COLO668 (cell line): ENCODE results near the gene AGPAT1.
"Not testable (repeated sequence)": the region's sequence is repeated elsewhere in the genome, so short reads cannot be mapped to it uniquely, and the experiment has no call there.

Experiments used
- DNase-seq: peaks from one replicate; lab custom pipeline; 2025; ENCODE audit not compliant: unreplicated experiment; lab: John Stamatoyannopoulos, UW

Gene AGPAT1, protein sequence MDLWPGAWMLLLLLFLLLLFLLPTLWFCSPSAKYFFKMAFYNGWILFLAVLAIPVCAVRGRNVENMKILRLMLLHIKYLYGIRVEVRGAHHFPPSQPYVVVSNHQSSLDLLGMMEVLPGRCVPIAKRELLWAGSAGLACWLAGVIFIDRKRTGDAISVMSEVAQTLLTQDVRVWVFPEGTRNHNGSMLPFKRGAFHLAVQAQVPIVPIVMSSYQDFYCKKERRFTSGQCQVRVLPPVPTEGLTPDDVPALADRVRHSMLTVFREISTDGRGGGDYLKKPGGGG

DNA sequence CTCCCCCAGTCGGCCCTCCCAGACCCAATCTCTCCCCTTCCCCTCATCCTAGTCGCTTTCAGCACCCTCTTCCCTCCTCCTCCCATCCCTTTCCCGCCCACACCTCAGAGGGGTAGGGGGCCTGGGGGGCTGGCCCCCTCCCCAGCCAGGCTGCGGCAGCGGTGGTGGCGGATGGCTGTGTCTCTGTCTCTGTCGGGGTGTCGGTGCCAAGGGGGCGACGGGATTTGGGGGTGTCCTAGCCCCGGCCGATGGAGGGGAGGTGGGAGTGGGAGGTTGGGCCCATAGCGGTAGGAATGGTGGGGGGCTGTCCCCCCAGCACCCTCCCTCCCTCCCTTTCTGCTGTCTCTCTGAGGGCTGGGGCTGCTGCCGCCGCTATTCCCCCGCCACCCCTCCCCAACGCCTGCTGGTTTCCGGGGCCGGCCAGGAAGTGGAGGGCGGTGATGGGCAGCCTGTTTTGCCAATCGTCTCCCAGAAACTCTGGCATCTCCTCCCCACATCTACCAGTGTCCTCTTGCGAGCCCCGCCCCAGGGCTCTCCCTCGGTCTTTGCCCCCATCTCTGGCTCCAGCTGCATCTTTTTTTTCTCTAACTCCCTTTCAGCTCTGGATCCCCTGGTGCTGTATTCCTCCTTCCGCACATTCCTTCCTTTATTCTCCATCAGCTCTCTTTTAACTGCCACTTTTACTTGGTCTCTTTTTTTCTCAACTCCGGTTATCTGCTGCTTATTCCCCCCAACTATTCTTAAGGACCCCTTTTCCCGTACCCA, at the start of gene AGPAT1:
Gene AGPAT1 (minus strand): TSS at position 374 of the 765 bp plus-strand sequence. CDS start 4,588 bp downstream, outside the sequence.
- peak; percentile 93 for DNase-seq

DNA sequence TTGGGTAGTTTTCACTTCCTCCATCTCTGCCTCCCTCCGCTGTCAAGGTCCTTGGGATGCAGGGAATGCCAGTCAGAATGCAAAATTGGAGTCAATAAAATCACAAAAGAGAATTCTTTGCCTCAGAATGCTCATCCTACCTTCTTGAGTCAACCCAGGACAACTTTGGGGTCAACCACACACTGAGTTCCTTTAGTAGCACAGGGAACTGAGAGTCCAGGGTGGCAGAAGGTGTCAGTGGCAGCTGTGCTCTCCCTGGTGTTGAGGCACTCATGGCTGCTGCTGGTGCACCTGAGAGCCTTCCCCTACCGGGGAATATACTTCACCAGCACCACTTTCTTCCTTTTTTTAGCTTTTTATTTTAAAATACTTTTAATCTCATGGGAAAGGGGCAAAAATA, 48.8 kb upstream of the AGPAT1 start:
- DNase-seq, result no peak

DNA sequence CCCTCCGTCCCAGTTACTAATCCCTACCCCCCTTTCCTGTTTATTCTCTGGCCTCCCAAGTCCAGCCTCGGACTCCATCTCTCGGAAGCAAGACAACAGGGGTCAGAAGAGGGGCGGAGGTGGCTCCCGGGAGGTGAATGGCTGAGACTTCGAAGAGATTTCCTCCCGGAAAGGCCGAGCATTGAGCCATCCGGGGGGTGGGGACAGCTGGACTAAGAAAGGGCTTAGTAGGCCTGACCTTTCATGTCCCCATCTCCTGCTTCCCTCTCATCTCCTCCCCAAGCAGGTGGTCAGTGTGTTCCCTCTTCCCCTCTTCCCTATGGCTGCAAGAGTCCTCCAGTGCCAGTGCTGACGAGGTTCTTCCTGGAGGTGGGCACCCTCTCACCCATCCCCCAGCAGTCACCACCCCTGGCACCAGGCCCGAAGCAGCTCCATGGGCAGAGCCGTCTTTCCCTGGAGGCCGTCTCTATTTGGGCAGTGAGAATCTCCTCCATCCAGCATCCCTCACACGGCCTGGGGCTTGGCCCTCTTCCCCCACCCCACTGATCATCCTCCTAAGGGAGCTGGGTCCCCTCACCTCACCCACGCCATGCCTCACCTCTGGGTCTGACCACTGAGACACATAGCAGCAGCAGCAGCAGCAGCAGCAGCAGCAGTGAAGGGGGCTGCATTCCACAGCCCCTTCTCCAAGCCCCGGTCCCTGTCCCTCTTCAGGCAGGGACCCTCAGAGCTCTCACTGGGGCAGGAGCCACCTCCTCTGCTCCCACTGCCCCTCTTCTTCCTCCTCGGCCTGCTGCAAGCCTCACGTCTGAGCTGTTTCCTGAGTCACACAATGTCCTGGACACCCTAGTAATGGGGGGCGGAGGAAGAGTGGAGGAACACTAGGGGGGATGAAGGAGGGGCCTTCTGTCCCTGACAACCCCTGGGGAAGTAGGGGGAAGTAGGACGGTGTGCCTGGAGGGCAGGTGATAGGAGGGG, 47.7 kb upstream of the AGPAT1 start, which contains the start of gene NOTCH4:
Gene NOTCH4 (minus strand): TSS at position 810 of the 978 bp plus-strand sequence. CDS start 139 bp downstream, at position 671.
- no peak for DNase-seq

GRCh38 chr6:32222333-32223230, 46.7 kb upstream of the AGPAT1 start:
- DNase-seq, result no peak

- DNase-seq, result no peak
Observed at GRCh38 chr6:32220021-32220420, 44.1 kb upstream of the AGPAT1 start.

DNA sequence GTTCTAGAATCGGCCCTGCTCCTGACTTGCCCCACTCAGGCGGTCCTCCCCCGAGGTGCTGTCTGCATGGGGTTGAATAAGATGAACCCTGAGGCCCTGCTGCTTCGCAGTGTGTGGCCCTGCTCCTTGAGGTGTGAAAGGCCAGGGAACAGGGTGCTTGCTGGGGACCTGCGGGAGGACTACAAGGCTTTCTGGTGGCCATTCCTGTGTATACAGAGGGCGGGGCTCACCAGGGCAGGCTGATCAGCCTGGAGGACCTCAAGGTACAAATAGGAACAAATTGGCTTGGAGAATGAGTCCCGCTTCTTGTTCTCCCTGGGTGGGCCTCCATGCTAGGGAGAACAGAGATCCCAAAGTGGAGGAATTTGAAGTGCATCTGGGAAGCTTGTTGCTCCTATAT, 42.3 kb upstream of the AGPAT1 start:
- DNase-seq, result no peak

DNA sequence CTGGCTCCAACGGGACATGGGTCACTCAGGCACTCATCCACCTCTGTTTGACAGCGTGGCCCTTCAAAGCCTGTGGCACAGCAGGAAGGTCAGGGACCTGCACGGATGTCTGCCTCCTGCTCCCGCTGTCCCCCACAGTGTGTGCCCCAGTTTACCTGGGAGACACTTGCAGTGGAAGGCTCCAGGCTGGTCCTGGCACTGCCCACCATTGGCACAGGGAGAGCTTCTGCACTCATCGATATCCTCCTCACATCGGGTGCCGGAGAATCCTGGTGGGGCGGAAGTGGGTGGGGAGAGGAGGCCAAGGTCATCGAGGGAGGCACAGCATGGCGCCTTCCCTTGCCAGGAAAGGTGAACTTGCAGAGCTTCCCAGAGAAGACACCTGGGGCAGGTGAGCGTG, 41.1 kb upstream of the AGPAT1 start:
- no peak for DNase-seq

- DNase-seq, result no peak
Observed at GRCh38 chr6:32216285-32216684, 40.4 kb upstream of the AGPAT1 start.

- no peak for DNase-seq
Observed at GRCh38 chr6:32215617-32216016, 39.7 kb upstream of the AGPAT1 start.

DNA sequence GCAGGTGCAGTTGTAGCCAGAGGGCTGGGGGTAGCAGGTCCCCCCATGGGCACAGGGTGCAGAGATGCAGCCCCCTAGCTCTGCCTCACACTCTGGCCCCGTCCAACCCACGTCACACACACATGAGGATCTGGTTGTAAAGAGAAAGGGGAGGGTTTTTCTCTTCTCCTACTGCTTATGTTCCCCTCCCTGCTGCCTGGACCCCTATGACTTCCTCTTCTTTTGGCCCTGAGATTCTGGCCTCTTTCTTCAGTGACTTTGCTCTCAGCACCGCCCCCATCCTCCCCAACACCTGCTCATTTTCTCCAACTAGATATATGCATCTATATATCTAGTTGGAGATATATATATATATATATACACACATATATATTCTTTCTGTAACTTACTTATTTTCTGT, 38.2 kb upstream of the AGPAT1 start:
- no peak for DNase-seq

GRCh38 chr6:32213649-32214048, 37.8 kb upstream of the AGPAT1 start:
- no peak for DNase-seq

GRCh38 chr6:32212076-32212760, 36.3 kb upstream of the AGPAT1 start:
- no peak for DNase-seq

DNA sequence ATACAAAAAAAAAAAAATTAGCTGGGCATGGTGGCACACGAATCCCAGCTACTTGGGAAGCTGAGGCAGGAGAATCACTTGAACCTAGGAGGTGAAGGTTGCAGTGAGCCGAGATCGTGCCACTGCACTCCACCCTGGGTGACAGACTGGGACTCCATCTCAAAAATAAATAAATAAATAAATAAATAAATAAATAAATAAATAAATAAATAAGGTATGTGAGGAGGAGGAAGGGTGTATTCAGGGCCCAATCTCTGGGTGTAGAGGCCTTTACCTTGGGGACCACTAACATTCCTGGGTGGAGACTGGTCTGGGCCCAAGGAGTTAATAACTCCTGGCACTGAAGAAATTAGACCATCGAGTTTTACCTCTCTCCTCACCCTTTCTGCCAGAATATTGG, 35.5 kb upstream of the AGPAT1 start:
- DNase-seq, result not testable (repeated sequence)

DNA sequence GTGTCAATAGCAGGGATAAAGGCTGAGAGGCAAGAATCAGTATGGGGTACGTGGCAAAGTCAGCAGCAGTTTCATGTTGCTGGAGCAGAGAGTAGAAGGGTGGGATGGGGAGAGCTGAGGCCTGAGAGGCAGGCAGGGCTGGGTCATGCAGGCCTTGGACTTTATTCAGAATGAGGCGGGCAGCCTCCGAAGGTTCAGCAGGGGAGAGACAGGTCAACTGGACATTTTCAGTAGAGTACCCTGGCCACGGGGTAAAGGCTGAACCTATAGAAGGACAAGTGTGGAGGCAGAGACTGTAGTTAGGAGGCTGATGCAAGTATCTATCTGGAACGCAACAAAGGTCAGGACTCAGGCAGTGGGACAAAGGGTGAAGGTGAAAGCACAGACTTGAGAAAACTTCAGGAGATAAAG, 34.3 kb upstream of the AGPAT1 start:
- DNase-seq, result no peak

DNA sequence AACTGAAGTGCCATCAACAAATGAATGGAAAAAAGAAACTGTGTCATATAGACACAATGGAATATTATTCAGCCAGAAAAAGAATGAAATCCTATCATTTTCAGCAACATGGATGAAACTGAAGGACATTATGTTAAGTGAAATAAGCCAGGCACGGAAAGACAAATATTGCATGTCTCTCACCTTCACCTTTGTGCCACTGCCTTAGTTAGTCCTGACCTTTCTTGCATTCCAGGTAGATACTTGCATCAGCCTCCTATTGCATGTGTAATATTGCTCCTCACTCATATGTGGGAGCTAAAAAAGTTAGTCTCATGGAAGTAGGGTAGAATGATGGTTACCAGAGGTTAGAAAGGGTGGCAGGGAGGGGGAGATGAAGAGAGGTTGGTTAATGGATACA, 33.1 kb upstream of the AGPAT1 start:
- no peak for DNase-seq

DNA sequence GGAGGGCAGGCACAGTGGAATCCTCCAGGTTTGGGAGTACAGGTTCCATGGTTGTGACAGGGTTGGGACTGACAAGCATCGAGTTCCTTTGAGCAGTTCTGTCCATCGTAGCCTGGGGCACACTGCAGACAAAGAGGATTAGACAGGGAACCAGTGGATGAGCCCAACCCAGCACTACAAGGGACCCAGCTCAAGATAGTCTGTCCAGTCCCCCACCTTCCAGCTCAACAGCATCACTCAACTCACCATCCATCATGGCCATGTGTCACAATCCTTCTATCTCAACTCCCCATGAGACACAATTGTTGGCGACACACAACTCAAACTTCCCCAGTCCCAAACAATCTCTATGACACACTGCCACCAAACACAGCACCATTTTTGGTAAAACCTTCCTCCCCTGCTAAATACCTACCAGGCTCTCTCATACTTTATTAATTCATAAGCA, 28.4 kb upstream of the AGPAT1 start:
- DNase-seq, result no peak

GRCh38 chr6:32203426-32204267, 27.8 kb upstream of the AGPAT1 start:
- no peak for DNase-seq

GRCh38 chr6:32202186-32202585, 26.3 kb upstream of the AGPAT1 start:
- DNase-seq, result no peak
